ENCODE data around the gene CUBN.

DNA sequence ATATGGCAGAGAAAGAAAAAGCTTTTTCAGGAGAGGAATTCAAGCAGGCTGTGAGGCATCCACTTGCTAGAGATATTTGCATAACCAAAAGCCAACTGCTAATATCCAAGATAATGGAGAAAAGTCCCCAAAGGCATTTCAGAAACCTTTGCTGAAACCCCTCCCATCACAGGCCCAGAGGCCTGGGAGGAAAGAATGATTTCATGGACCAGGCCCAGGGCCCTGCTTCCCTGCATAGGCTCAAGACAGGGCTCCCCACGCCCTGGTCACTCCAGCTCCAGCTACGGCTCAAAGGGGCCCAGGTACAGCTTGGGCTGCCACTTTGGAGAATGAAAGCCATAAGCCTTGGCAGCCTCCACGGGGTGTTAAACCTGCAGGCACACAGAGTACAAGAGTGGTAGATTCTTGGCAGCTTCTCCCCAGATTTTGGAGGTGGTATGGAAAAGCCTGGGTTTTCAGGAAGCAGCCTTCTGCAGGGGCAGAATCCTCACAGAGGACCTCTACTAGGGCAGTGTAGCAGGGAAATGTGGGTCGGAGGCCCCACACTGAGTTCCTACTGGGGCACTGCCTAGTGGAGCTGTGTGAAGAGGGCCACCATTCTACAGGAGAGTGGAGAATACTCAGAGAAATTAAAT is 306.8 kb downstream of the CUBN start:
- TF ChIP-seq EP300 (IDR thresholded peaks at IDR 0.05) = no peak
- no peak for TF ChIP-seq POLR2A (IDR thresholded peaks at IDR 0.05; ENCODE audit: low read length)
- TF ChIP-seq, protein P1, sequence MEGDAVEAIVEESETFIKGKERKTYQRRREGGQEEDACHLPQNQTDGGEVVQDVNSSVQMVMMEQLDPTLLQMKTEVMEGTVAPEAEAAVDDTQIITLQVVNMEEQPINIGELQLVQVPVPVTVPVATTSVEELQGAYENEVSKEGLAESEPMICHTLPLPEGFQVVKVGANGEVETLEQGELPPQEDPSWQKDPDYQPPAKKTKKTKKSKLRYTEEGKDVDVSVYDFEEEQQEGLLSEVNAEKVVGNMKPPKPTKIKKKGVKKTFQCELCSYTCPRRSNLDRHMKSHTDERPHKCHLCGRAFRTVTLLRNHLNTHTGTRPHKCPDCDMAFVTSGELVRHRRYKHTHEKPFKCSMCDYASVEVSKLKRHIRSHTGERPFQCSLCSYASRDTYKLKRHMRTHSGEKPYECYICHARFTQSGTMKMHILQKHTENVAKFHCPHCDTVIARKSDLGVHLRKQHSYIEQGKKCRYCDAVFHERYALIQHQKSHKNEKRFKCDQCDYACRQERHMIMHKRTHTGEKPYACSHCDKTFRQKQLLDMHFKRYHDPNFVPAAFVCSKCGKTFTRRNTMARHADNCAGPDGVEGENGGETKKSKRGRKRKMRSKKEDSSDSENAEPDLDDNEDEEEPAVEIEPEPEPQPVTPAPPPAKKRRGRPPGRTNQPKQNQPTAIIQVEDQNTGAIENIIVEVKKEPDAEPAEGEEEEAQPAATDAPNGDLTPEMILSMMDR (IDR thresholded peaks at IDR 0.05) = no peak
- TF ChIP-seq, protein P2, sequence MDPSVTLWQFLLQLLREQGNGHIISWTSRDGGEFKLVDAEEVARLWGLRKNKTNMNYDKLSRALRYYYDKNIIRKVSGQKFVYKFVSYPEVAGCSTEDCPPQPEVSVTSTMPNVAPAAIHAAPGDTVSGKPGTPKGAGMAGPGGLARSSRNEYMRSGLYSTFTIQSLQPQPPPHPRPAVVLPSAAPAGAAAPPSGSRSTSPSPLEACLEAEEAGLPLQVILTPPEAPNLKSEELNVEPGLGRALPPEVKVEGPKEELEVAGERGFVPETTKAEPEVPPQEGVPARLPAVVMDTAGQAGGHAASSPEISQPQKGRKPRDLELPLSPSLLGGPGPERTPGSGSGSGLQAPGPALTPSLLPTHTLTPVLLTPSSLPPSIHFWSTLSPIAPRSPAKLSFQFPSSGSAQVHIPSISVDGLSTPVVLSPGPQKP (IDR thresholded peaks at IDR 0.05; ENCODE audit: low read depth, low read length) = no peak
- no peak for TF ChIP-seq FOSL2 (IDR thresholded peaks at IDR 0.05)
- no peak for TF ChIP-seq FOSL2 (CRISPR knock-in tag; IDR thresholded peaks at IDR 0.05)
- TF ChIP-seq RAD21 (conservative IDR thresholded peaks at IDR 0.05 in 1 of 2, IDR thresholded peaks at IDR 0.05 in 1 of 2) = no peak
- no peak for TF ChIP-seq RFX5 (IDR thresholded peaks at IDR 0.05)
- TF ChIP-seq USF2 (IDR thresholded peaks at IDR 0.05) = no peak
- TF ChIP-seq MAZ (IDR thresholded peaks at IDR 0.05; ENCODE audit: borderline replicate concordance, low read depth, low read length) = no peak
- TF ChIP-seq CHD2 (IDR thresholded peaks at IDR 0.05; ENCODE audit: low read length, partially characterized antibody) = no peak
- TF ChIP-seq REST (IDR thresholded peaks at IDR 0.05) = no peak
